Lower lobe of right lung (tissue), 2 donors: ENCODE results near the gene ANKRD33B. TPM values are rescaled to one million over a fixed set of nuclear protein-coding genes. Genes with fewer than 3 reads are reported as not detected.

Experiments
- ATAC-seq, 2 donors: fragments of 200-7000 bp; cut with Tn5 transposase; one replicate each; pipeline ENCODE4 v1.9.1; 2020 to 2022; ENCODE audit warnings: mild to moderate bottlenecking in 2 of 2, moderate library complexity in 2 of 2
- DNase-seq: peaks from one replicate; pipeline ENCODE4 v3.0.0-alpha.2; 2020
- H3K27ac ChIP-seq: fragments of 200-600 bp; one replicate; pipeline ENCODE4 v1.8.0; 2022
- H3K27me3 ChIP-seq: fragments of 200-600 bp; one replicate; pipeline ENCODE4 v1.8.0; 2022; ENCODE audit warnings: low read depth
- H3K36me3 ChIP-seq: fragments of 200-600 bp; one replicate; pipeline ENCODE4 v1.8.0; 2022; ENCODE audit warnings: mild to moderate bottlenecking
- H3K4me1 ChIP-seq: fragments of 200-600 bp; one replicate; pipeline ENCODE4 v1.8.0; 2022
- H3K4me3 ChIP-seq: fragments of 200-600 bp; one replicate; pipeline ENCODE4 v1.8.0; 2022; ENCODE audit warnings: mild to moderate bottlenecking
- H3K9me3 ChIP-seq: fragments of 200-600 bp; one replicate; pipeline ENCODE4 v1.8.0; 2022
- CTCF ChIP-seq: fragments of 200-600 bp; IDR thresholded peaks from one replicate; pipeline ENCODE4 v1.8.0; 2022; ENCODE audit warnings: antibody characterized with exemption, mild to moderate bottlenecking
- intact Hi-C: fragments of 100-400 bp; cut with DNase I; formaldehyde crosslinking; loops from one replicate; pipeline ENCODE4 v1.11.0; 2022
- total RNA-seq: library from RNA; stranded (reverse); fragmentation: NEBNext Ultra II Directional; extraction: Animal tissue kit (Norgen Biotek cat#: 25700); gene quantifications from one replicate; pipeline ENCODE4 v1.2.1, GENCODE V29; 2021
- donor health status: DM: no; HTN: yes; CAD: no; lungs with severe emphysema.

Gene ANKRD33B
- total RNA-seq, 1 donor from 2014 or later, result 5.8 TPM

- Histone ChIP-seq H3K4me1 (peaks cover 16% of the 10 kb centered on the region), H3K36me3 (no peaks in the 10 kb centered on the region), H3K4me3 (peak overlapping the region; percentile 22), H3K9me3 (no peaks in the 10 kb centered on the region), H3K27ac (peak overlapping the region; percentile 70), H3K27me3 (no peaks in the 10 kb centered on the region)
- no peak for ATAC-seq
- no peak for TF ChIP-seq CTCF
- intact Hi-C loops, result no loop called here
- no peak for DNase-seq
Observed at GRCh38 chr5:10596310-10596703, 32.4 kb downstream of the ANKRD33B start.

- H3K4me3 ChIP-seq, result no peak overlapping the region
- no peaks in the 10 kb centered on the region for H3K27me3 ChIP-seq
- DNase-seq (no peak), ATAC-seq (no peak)
- H3K36me3 ChIP-seq, result no peaks in the 10 kb centered on the region
- peaks cover 23% of the 10 kb centered on the region for H3K4me1 ChIP-seq
- intact Hi-C loops, result no loop called here
- no peak for TF ChIP-seq CTCF
- H3K9me3 ChIP-seq, result no peaks in the 10 kb centered on the region
- H3K27ac ChIP-seq, result no peak overlapping the region
Observed at GRCh38 chr5:10596886-10597451, 33.1 kb downstream of the ANKRD33B start.

- Histone ChIP-seq H3K27me3 (no peaks in the 10 kb centered on the region), H3K36me3 (no peaks in the 10 kb centered on the region)
- no peak for DNase-seq
Observed at GRCh38 chr5:10599113-10599512, 35.2 kb downstream of the ANKRD33B start.

GRCh38 chr5:10599862-10600284 is 36.0 kb downstream of the ANKRD33B start:
- Histone ChIP-seq H3K27ac (no peak overlapping the region), H3K36me3 (no peaks in the 10 kb centered on the region), H3K27me3 (no peaks in the 10 kb centered on the region), H3K9me3 (no peaks in the 10 kb centered on the region), H3K4me3 (no peak overlapping the region), H3K4me1 (peaks cover 26% of the 10 kb centered on the region)
- no peak for TF ChIP-seq CTCF
- ATAC-seq (no peak), DNase-seq (no peak)
- intact Hi-C loops, result no loop called here

More at GRCh38 chr5:10599113-10599512, 35.2 kb downstream of the ANKRD33B start:
- ATAC-seq, result no peak
- TF ChIP-seq CTCF, result no peak
- intact Hi-C loops, result no loop called here
- Histone ChIP-seq H3K4me1 (peaks cover 29% of the 10 kb centered on the region), H3K9me3 (no peaks in the 10 kb centered on the region), H3K27ac (no peak overlapping the region), H3K4me3 (no peak overlapping the region)

- H3K36me3 ChIP-seq, result no peaks in the 10 kb centered on the region
- H3K27me3 ChIP-seq, result no peaks in the 10 kb centered on the region
- H3K4me1 ChIP-seq, result peaks cover 19% of the 10 kb centered on the region
- peak overlapping the region; percentile 54 for H3K27ac ChIP-seq
- no peak overlapping the region for H3K4me3 ChIP-seq
- no peak for TF ChIP-seq CTCF
- intact Hi-C loops, result no loop called here
- ATAC-seq, result no peak
- no peaks in the 10 kb centered on the region for H3K9me3 ChIP-seq
- DNase-seq, result no peak
Observed at GRCh38 chr5:10600626-10601245, 36.9 kb downstream of the ANKRD33B start.
